Retina (tissue), 1 donor: ENCODE measurements around the gene HADHA.

Experiments used
- DNase-seq: peaks from one replicate; pipeline ENCODE4 v3.0.0-alpha.2; 2016

HADHA gene

DNA sequence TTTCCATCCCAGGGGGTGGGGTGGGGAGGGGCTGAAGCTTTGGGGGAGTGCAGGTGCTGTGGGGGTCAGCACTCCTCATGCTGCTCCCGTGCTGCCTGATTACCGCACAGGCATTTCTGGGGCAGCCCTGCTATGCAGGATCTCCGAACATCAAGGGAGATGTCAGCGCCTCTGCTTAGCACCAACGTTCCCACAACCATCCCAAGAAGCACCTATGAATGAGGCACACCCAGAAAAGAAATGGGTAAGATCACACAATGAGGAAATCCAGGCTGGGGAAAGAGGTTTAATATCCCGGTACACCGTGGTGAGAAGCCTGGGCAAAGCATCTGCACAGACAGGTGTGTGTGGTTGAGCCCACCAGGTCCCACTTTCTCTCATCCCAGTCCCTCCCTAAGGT lies 54.1 kb downstream of the HADHA start:
- no peak for DNase-seq

DNA sequence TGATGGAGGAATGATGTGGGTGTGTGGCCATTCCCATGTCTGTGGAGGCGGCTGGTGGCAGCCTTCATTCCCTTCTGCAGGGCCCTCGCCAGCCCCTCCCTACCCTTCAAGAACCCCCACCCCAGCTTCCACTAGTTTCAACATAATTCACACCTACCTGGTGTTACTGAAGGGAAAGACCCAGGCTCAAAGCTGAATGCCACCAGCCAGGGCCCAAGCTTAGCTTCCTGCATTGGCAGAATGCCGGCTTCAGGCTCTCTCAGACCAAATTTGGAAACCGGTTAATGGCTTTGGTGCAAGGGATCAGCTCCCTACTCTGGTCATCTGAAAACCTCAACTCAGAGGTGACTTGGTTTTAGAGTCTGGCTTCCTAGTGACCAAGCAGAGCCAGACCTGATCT lies 54.7 kb downstream of the HADHA start:
- no peak for DNase-seq

DNA sequence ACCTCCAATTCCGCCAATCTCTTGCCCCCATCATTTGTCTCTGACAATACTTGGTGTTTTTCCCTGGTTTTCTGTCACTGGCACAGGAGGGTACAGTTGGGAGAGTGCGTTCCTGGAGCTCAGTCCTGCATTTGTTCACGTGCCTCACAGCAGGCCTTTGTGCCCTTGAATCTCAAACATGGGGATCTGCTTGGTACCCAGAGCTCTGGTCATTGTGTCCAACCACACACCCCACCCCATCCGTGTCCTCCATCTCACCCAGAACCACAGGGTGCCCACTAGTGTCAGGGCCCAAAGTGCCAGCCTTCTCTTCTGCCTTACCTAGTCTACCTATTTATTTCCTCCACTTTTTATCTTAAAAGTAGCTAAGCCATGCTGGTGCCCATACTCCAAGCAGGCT lies 55.3 kb downstream of the HADHA start:
- DNase-seq, result no peak

DNA sequence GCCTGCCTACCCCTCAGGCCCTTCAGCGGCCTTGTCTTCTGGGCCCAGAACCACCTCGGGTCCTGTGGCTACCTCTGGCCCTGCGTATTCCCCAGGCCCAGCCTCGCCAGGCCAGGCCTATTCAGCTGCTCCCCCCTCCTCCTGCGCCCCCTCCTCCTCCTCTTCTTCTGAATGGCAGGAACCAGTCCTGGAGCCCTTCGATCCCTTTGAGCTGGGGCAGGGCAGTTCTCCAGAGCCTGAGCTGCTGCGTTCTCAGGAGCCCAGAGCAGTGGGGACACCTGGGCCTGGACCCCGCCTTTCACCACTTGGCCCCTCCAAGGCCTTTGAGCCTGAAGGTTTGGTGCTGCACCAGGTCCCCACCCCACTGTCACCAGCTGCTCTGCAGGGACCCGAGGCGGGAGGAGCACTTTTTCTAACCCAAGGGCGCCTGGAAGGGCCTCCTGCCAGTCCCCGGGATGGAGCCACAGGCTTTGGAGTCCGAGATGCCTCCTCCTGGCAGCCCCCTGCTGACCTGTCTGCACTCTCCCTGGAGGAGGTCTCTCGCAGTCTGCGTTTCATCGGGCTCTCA lies 56.8 kb downstream of the HADHA start:
- DNase-seq, result no peak

DNA sequence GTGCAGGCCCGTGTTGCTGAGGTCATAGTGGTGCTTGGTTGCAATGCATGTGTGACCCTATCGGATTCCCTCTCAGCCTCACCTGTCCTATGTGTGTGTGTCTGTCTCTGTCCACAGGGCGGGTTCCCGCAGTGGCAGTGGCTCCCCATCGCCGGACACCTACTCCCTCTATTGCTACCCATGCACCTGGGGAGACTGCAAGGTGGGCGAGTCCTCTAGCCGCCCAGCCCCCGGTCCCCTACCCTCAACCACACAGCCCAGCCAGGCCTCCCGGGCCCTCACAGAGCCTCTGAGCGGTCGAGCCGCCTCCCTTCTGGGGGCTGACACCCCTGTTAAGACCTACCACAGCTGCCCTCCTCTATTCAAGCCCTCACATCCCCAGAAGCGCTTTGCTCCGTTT lies 57.3 kb downstream of the HADHA start:
- DNase-seq, result no peak

DNA sequence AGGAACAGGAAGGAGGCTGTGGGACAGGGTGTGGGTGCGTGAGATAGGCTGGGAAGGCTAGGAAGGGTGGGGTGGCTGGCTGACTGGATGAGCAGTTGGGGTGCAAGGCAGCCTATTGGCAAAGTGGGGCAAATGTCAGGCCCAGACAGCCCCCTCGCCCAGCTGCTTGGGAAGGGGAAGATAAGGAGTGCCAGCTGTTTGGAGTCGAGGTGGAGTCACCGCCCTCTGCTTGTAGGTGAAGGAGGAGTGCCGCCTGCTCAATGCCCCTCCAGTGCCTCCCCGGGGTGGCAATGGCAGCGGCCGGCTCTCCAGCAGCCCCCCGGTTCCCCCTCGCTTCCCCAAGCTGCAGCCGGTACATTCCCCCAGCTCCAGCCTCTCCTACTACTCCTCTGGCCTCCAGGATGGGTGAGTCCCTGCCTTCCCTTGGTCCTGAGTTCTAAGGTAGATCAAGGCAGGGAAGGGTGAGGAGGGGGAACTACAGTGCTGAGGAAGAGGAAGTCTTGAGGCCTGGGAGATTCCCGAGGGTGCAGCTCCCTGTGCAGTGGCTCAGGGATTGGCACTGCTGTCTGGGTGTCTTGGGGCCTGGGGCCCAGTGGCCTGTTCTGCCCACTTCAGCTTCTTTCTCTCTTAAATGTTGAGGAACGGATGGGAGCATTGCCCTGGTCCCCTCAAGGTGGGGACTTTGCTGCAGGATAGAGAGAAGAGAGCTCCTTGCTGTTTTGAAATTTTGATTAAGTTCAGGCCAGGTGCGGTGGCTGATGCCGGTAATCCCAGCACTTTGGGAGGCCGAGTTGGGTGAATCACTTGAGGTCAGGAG lies 58.3 kb downstream of the HADHA start:
- no peak for DNase-seq

DNA sequence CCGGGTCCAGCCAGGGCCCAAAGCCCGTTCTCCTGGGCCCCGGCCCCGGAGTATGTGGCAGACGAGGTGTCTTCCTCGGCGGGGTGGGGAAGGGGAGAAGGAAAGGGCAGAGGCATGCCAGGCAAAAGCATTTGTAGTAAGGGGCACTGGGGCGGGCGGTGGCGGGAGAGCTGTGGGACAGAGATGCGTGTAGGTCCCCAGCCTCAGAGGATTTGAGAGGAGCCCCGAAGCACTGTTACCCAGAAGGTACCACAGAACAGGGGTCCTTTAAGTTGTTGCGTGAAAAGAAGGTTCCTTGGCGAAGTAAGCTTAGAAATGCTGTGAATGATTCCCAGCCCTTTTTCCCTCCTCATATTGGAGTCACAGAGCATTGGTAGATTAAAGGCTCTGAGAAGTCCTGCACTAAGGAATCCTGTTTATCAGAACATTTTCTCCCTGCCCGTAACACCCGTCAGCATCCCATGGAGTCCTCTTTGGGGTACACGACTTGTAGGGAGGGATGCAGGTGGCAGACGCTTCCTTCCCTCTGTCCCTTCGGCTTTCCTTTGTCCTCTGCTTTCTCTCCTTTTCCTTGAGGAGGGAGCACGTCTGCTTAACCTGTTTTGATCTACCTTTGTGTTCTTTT lies 59.0 kb downstream of the HADHA start:
- no peak for DNase-seq

DNA sequence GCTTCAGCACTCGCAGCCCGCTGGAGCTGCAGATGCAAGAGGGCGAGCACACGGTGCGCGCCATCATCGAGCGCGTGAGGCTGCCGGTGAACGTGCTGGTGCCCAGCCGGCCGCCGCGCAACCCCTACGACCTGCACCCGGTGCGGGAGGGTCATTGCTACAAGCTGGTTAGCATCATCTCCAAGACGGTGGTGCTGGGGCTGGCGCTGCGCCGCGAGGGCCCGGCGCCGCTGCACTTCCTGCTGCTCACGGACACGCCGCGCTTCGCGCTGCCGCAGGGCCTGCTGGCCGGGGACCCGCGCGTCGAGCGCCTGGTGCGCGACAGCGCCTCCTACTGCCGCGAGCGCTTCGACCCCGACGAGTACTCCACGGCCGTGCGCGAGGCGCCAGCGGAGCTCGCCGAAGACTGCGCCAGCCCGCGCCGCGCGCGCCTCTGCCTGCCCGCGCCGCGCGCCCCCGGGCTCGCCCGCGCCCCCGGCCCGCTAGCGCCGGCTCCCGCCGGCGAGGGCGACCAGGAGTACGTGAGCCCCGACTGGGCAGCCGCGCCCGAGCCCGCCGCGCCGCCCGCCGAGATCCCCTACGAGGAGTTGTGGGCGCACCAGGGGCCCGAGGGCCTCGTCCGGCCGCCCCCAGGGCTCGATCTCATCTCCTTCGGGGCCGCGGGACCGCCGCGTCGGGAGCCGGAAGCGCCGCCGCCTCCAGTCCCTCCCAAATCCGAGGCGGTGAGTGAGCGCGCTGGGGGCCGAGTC lies 59.7 kb downstream of the HADHA start:
- peak; percentile 90 for DNase-seq

DNA sequence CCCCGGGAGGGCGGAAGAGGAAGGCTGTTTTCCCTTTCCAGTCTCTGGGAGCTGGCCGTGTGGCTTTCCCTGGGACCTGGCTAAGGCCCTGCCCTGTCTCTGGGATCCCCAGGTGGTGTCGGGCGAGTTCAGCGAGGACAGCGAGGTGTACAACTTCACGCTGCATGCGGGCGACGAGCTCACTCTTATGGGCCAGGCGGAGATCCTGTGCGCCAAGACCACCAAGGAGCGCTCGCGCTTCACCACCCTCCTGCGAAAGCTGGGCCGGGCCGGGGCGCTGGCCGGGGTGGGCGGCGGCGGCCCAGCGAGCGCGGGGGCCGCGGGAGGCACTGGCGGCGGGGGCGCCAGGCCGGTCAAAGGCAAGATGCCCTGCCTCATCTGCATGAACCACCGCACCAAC lies 60.3 kb downstream of the HADHA start:
- DNase-seq, result no peak

DNA sequence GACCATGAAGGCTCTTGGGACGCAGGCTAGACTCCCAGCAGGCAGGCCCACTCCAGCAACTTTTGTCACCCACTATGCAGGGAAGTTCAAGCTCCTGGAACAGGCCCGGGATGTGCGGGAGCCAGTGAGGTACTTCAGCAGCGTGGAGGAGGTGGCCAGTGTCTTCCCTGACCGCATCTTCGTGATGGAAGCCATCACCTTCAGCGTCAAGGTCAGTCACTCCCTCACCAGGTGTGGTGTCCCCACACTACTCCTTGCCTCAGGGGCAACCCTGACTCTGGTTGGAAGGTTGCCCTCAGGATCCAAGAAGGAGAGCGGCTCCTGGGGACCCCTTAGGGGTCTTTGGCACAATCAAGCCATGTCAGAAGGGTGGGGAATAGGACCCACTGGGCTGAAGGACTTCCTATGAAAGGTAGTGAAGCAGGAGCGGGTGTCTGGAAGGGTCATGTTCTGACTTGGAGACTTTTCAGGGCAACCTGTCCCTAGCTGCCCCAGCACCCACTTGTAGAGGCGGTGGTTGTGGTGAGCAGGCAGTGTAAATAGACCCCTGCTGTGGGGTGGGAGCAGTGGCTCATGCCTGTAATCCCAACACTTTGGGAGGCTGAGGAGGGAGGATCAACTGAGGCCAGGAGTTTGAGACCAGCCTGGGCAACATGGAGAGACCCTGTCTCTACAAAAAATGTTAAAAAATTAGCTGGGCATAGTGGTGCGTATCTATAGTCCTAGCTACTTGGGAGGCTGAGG lies 61.4 kb downstream of the HADHA start:
- no peak for DNase-seq

DNA sequence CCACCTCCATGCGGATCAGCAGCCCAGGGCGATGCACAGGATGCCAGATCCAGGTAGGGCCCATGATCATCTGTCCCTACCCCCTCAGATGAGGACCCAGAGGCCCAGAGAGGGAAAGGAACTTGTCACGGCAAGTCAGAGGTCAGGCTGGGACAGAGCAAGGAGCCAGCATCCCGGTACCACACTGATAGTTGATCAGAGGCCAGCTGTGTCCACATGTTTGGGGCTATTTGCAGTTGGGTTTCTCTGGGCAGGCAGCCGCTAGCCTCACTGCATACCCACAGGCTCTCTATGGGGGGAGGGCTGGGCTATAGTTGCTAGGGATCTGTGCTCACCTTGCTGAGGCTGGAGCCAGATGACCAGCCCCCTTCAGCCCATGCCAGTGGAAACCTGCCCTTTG lies 62.0 kb downstream of the HADHA start:
- DNase-seq, result no peak

DNA sequence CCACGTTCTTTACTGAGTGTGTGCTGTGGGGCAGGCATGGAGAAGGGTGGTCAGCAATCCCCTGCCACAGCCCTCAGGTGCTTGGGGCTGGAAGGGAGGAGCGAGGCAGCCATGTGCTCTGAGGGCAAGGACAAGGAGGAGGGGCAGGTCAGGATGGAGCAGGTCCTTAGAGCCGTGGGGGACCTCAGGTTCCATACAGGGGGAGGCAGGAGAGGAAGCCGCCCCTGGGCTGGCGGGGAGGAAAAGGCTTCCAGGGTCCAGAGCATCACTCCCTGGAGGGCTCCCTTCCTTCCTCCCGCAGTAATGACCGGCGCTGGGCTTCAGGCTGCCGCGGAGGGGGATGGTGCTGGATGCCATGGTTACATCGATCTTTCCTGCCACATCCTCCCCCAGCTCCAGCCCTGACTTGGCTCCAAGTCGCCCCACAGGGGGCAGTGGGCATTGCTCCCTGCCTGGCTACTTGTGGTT lies 65.0 kb downstream of the HADHA start:
- peak; percentile 77 for DNase-seq

DNA sequence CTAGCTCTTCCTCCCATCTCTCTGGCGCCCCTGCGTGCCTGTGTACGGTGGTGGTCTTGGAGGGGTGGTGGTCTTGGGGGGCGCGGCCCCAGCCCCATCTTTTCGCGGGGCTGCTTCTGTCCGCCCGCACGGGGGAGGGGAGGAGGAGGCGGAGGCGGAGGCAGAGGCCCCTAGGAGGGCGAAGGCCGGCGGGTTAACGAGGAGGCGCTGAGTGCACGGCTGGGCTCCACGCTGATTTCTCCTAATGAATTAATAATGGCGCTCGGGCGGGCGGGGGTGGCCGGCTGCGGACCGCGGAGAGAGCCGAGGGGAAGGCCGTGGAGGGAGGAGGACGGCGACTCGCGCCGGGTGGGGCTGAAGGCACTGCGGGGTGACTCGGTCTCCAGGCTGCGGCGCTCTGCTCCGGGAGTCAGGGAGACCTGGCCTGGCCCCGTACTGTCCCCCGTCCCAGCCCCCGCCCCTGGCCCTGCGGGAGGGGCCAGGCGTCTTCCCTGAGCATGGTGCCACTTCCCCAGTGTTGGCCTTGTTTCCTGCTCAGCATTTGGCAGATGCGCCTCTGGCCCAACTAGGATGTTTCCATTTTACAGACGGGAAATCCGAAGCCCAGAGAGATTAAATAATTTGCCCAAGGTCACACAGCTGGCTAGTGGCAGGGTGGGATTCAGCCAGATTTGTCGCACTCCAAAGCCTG lies 65.5 kb downstream of the HADHA start:
- peak; percentile 75 for DNase-seq

DNA sequence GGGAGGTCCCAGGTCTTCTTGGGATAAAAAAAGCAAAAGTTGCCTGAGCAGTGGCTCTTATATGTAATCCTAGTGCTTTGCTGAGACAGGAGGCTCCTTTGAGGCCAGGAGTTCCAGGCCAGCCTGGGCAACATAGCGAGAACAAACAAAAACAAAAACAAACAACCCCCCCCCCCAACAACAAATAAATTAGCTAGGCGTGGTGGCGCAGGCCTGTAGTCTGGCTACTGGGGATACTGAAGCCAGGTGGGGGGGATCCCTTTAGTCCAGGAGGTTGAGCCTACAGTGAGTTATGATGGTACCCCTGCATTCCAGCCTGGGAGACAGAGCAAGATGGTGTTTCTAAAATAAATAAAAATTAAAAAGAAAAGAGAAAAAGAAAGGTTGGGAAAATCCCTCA lies 66.2 kb downstream of the HADHA start:
- DNase-seq, result no peak

DNA sequence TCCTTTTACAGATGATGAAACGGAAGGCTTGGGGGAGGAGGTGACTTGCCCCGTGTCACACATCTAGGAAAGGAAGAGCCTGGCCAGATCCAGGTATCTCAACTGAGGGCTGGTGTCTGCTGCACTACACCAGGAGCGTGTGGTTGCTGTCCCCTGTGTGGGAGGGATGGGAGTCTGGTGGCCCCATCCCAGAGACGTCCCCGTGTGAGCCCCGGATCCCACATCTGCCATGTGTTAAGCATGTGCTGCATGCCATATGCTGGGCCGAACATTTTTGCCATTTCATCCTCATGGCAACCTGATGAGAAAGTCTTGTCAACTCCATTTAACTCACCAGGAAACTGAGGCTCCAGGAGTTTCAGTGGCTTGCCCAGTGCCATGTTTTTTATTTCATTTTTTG lies 67.3 kb downstream of the HADHA start:
- DNase-seq, result no peak

DNA sequence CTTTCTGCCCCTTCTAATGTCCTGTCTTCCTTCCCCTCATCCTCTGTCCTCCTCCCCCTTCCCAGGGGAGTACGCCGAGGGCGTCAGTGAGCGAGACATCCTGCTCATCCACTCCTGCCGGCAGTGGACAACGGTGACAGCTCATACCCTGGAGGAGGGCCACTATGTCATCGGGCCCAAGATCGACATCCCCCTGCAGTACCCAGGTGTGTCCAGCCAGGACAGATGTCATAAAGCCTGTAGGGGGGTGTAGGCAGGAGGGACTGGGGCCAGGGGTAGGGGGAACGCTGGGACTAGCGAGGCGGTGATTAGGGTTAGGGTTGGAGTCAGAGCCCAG lies 68.2 kb downstream of the HADHA start:
- no peak for DNase-seq

DNA sequence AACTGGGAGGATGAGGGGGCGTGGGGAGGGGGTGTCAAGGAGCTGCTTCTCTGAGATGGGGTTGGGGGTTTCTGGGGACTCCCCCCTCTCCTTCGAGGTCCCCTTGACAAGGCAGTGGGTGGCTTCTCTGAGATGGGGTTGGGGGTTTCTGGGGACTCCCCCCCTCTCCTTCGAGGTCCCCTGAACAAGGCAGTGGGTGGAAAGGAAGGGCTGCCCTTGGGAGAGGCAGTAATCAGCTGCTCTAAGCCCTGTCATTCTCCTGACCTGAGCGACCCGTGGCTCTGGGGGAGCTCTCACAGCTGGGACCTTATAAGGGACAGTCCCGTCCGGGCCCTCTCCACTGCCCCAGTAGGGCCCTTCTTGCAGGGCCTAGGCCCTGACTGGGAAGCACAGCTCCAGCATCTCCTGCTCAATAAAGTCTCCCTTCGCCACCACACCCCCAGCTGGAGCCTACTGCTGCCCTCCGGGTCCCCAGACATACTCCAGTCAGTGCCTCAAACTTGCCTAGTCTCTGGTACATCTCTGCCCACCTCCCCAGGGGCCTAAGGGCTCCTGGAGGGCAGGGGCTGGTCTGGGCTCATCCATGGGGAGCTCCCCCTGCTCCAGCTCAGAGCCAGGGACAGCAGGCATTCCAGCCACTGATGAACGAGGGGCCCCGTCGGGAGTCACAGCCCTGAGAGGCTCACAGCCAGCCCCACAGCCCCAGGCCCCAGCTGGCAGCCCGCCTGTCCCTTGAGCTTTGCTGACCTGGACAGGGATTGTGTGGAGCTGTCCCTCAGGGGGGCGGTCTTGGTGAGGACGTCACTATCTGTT lies 68.8 kb downstream of the HADHA start:
- DNase-seq, result peak; percentile 68

DNA sequence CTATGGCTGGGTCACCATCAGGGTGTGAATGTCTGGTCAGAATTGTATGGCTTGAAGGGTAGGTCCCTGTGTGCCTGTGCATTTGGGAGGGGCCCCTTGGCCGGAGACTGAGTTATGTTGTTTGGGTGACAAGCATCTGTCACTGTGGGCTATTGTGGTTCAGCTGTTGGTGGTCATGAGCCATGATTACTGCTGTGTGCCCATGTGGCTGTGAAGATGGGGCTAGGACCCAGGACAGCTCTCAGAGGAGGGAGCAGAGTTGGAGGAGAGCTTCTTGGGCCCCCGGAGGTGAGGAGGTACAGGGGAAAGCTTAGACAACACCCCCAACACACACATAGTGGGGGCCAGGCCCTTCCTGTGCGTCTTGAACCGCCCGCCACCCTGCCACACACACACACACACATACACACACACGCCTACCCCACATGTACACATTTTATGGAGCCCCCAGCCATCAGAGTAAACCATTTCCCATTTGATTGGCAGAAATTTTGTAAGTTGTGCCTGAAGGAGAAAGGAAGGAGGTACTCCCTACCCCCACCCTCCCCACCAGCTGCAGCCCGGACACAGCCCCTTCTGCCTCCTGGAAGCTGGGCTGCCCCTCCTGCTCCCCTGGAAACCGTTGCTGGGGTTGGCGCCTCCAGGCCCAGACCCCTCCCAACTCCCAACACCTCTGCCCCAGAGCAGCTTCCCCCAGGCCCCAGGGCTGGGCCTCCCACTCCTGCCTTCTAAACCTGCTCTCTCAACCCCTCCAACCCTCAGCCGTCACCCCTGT lies 69.6 kb downstream of the HADHA start:
- peak; percentile 47 for DNase-seq

DNA sequence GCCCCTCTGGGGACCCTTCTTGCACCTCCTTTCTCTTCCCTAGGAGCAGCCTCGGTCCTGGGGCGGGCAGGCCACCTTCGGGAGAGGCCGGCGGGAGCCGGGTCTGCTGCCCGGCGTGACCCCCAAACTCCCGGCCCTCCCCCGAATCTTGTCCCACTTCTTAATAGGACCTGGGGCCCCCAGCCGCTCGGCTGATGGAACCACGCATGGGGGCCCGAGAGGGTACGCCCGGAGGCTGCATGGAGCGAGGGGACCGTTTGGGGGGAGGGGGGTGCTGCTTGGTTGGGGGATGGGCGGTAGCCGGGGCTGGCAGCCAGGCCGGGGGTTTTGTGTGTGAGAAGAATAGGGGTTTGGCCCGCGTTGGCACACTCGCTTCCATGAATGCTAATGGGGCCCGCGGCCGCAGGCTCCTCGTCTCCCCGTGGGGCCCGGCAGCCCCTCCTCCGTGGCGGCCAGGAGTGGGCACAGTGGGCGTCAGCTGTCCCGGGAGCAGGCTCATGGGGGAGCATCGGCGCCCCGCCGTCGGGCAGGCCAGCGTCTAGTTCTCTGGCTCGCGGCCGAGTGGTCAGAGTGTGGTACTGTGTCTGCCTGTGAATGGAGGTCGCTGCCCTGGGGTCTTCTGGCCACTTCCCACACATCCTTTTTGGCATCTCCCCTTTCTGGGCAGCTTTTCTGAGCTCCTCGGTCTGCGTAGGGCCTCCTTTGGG lies 70.5 kb downstream of the HADHA start:
- peak; percentile 64 for DNase-seq
